SIG-M5 treated with dmso at 0.1 percent for 504 hours (cell line): Measurements from ENCODE around the gene TTC21A.

Source experiments
- DNase-seq: peaks from one replicate; lab custom pipeline; 2025; ENCODE audit not compliant: unreplicated experiment; lab: John Stamatoyannopoulos, UW

TTC21A gene

GRCh38 chr3:39113291-39113690, 5.8 kb downstream of the TTC21A start:
- no peak for DNase-seq

GRCh38 chr3:39114456-39114855, 7.0 kb downstream of the TTC21A start:
- no peak for DNase-seq

- DNase-seq, result no peak
These were observed 8.4 kb downstream of the TTC21A start for GRCh38 chr3:39115870-39116269.

- peak; percentile 10 for DNase-seq
These were observed 10.6 kb downstream of the TTC21A start for GRCh38 chr3:39118079-39118478.

- no peak for DNase-seq
These were observed 11.6 kb downstream of the TTC21A start for GRCh38 chr3:39118931-39119660.

- DNase-seq, result no peak
These were observed 14.1 kb downstream of the TTC21A start for GRCh38 chr3:39121621-39122020.

- no peak for DNase-seq
These were observed 15.3 kb downstream of the TTC21A start for GRCh38 chr3:39122813-39123212.

- DNase-seq, result peak; percentile 32
These were observed 17.7 kb downstream of the TTC21A start for GRCh38 chr3:39124876-39125840.

GRCh38 chr3:39125841-39126500, 18.5 kb downstream of the TTC21A start:
- peak; percentile 35 for DNase-seq

GRCh38 chr3:39126532-39127071, 19.1 kb downstream of the TTC21A start:
- peak; percentile 62 for DNase-seq

GRCh38 chr3:39127269-39127907, 19.9 kb downstream of the TTC21A start:
- DNase-seq, result no peak

GRCh38 chr3:39127908-39128304, 20.4 kb downstream of the TTC21A start:
- DNase-seq, result no peak

- no peak for DNase-seq
These were observed 21.5 kb downstream of the TTC21A start for GRCh38 chr3:39128951-39129350.

- no peak for DNase-seq
These were observed 22.5 kb downstream of the TTC21A start for GRCh38 chr3:39130026-39130425.

GRCh38 chr3:39130693-39131265, 23.3 kb downstream of the TTC21A start:
- DNase-seq, result no peak

GRCh38 chr3:39132096-39133092, 24.9 kb downstream of the TTC21A start:
- DNase-seq, result no peak

GRCh38 chr3:39133093-39133490, 25.6 kb downstream of the TTC21A start:
- DNase-seq, result no peak

GRCh38 chr3:39133822-39134221, 26.3 kb downstream of the TTC21A start:
- no peak for DNase-seq

GRCh38 chr3:39134305-39134704, 26.8 kb downstream of the TTC21A start:
- no peak for DNase-seq
